Panc1 (cell line): ENCODE data around the gene KDM4B. TPM values are rescaled to one million over a fixed set of nuclear protein-coding genes. Genes with fewer than 3 reads are reported as not detected.

Experiments
- ATAC-seq: fragments of 200-7000 bp; cut with Tn5 transposase; 2 replicates; pipeline ENCODE4 v1.9.1; 2020; ENCODE audit warnings: mild to moderate bottlenecking, moderate library complexity
- BruUV-seq: library from RNA; stranded (reverse); fragments of 400-500 nt; replicated peaks from 2 replicates; lab custom pipeline; 2021; lab: Mats Ljungman, UMichigan
- CTCF ChIA-PET: fragments of 300-600 bp; sonication (Branson Sonifier 250); formaldehyde crosslinking; loops from one replicate; lab custom pipeline; 2022; ENCODE audit warnings: antibody characterized with exemption; lab: Charles Lee
- POLR2A ChIA-PET: fragments of 300-600 bp; sonication (Branson Sonifier 250); formaldehyde crosslinking; loops from one replicate; lab custom pipeline; 2022; ENCODE audit warnings: antibody characterized with exemption; lab: Charles Lee
- DNase-seq: peaks from one replicate; pipeline ENCODE4 v3.0.0-alpha.2; 2010; ENCODE audit warnings: low read depth, low spot score
- H3K27ac ChIP-seq: 2 replicates; pipeline ENCODE4 v1.5.1; 2011; ENCODE audit warnings: mild to moderate bottlenecking, low read length, inconsistent platforms
- H3K27me3 ChIP-seq: fragments of 200-500 bp; sonication (Bioruptor generic); 2 replicates; pipeline ENCODE4 v1.6.0; 2014; ENCODE audit warnings: low read length, inconsistent platforms; ENCODE audit not compliant: control insufficient read depth, insufficient read depth
- H3K36me3 ChIP-seq: fragments of 200-500 bp; sonication (Bioruptor generic); 2 replicates; pipeline ENCODE4 v1.5.1; 2014; ENCODE audit warnings: inconsistent platforms, mild to moderate bottlenecking, low read length, moderate library complexity; ENCODE audit not compliant: control insufficient read depth, insufficient read depth
- H3K4me1 ChIP-seq: 2 replicates; pipeline ENCODE4 v1.5.1; 2011; ENCODE audit warnings: inconsistent platforms, mild to moderate bottlenecking, low read length, moderate library complexity; ENCODE audit not compliant: control insufficient read depth, insufficient read depth
- H3K4me3 ChIP-seq, 2 experiments: 2 replicates each; pipeline ENCODE4 v1.5.1; 2011 to 2012; ENCODE audit warnings: low read depth in 2 of 2, low read length in 2 of 2, mild to moderate bottlenecking in 2 of 2, inconsistent platforms in 1 of 2, moderate library complexity in 1 of 2
- H3K9me3 ChIP-seq: fragments of 200-500 bp; sonication (Bioruptor generic); 2 replicates; pipeline ENCODE4 v1.5.1; 2014; ENCODE audit warnings: low read depth, mild to moderate bottlenecking, inconsistent platforms, low read length, moderate library complexity; ENCODE audit not compliant: control insufficient read depth, insufficient read depth
- CTCF ChIP-seq: fragments of 450-650 bp; IDR thresholded peaks from 2 replicates; pipeline ENCODE4 v1.5.1; 2017; ENCODE audit warnings: mild to moderate bottlenecking
- POLR2AphosphoS5 ChIP-seq: IDR thresholded peaks from 2 replicates; pipeline ENCODE4 v1.6.1; 2012; ENCODE audit warnings: mild to moderate bottlenecking, low read depth, low read length, moderate library complexity
- SIN3A ChIP-seq: IDR thresholded peaks from 2 replicates; pipeline ENCODE4 v1.6.1; 2012; ENCODE audit warnings: low read depth, mild to moderate bottlenecking, low read length, moderate library complexity, borderline replicate concordance; ENCODE audit not compliant: insufficient read depth
- TCF7L2 ChIP-seq: IDR thresholded peaks from 2 replicates; pipeline ENCODE4 v1.6.1; 2011; ENCODE audit warnings: mild to moderate bottlenecking, low read depth, low read length, inconsistent platforms
- in situ Hi-C: cut with HindIII; loops from 2 replicates; pipeline ENCODE4 v1.10.0; 2016; ENCODE audit warnings: low sequenced_read_pairs, low pct_unique_long_range_greater_than_20kb
- intact Hi-C: fragments of 100-400 bp; cut with micrococcal nuclease; formaldehyde crosslinking; loops from one replicate; pipeline ENCODE4 v1.10.0; 2022; ENCODE audit not compliant: unreplicated experiment
- total RNA-seq: library from RNA; stranded (reverse); gene quantifications from one replicate; pipeline ENCODE4 v1.2.1, GENCODE V29; 2021; ENCODE audit not compliant: unreplicated experiment
- TF ChIP-seq, protein P1 (sequence below), 2 experiments: IDR thresholded peaks; 2 replicates each; pipeline ENCODE4 v1.6.1; 2011 to 2012; ENCODE audit warnings: low read depth in 2 of 2, control low read depth in 1 of 2, low read length in 1 of 2, mild to moderate bottlenecking in 1 of 2, moderate library complexity in 1 of 2; ENCODE audit not compliant: insufficient read depth in 1 of 2

Gene KDM4B
- total RNA-seq, 1 experiment from 2014 or later: 18.4 TPM

DNA sequence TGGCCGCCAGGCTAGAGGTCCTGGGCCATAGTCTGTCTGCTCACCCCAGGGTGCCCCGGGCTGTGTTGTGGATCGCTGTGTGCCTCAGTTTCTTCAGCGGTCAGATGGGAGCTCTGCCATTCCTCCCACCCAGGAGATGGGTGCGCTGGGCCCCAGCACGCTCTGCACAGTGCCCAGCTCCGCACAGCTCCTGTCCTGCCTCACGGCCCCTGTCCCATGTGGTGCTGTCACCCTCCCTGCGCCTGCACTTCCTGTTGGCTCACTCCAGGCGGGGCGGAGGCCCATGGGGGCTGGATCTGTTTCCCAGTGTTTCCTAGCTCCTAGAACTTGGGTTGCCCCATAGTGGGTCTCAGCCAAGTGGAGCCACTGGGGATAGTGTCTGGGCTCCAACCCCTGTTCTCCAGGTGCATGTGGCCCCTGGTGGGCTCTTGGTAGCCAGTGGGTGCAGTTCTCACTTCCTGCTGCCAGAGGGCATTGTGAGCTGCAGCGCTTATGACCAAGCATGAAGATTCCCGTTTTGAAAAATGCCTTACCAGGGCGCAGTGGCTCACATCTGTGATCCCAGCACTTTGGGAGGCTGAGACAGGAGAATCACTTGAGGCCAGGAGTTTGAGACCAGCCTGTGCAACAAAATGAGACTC lies 69.8 kb downstream of the KDM4B start:
- peak; percentile 50 for ATAC-seq
- ChIA-PET POLR2A (no interaction called here), CTCF (interaction anchor here (0.5 to 0.6 kb wide), 2 partner anchors 111 to 533 kb away, joined by 5 to 13 read pairs; no protein-coding TSS in a partner anchor)
- Histone ChIP-seq H3K36me3 (no peaks in the 10 kb centered on the region), H3K27me3 (no peaks in the 10 kb centered on the region), H3K27ac (no peak overlapping the region), H3K4me1 (no peaks in the 10 kb centered on the region), H3K9me3 (no peaks in the 10 kb centered on the region), H3K4me3 (no peak overlapping the region)
- no peak for DNase-seq
- in situ Hi-C loops: no loop called here
- BruUV-seq: no TSS peak
- intact Hi-C loops: loop anchor here (10.0 kb wide), 1 partner anchor 64 kb away; no protein-coding TSS in a partner anchor
- TF ChIP-seq TCF7L2 (no peak), CTCF (peak; percentile 73), POLR2AphosphoS5 (no peak), SIN3A (no peak)
- TF ChIP-seq, protein P1, sequence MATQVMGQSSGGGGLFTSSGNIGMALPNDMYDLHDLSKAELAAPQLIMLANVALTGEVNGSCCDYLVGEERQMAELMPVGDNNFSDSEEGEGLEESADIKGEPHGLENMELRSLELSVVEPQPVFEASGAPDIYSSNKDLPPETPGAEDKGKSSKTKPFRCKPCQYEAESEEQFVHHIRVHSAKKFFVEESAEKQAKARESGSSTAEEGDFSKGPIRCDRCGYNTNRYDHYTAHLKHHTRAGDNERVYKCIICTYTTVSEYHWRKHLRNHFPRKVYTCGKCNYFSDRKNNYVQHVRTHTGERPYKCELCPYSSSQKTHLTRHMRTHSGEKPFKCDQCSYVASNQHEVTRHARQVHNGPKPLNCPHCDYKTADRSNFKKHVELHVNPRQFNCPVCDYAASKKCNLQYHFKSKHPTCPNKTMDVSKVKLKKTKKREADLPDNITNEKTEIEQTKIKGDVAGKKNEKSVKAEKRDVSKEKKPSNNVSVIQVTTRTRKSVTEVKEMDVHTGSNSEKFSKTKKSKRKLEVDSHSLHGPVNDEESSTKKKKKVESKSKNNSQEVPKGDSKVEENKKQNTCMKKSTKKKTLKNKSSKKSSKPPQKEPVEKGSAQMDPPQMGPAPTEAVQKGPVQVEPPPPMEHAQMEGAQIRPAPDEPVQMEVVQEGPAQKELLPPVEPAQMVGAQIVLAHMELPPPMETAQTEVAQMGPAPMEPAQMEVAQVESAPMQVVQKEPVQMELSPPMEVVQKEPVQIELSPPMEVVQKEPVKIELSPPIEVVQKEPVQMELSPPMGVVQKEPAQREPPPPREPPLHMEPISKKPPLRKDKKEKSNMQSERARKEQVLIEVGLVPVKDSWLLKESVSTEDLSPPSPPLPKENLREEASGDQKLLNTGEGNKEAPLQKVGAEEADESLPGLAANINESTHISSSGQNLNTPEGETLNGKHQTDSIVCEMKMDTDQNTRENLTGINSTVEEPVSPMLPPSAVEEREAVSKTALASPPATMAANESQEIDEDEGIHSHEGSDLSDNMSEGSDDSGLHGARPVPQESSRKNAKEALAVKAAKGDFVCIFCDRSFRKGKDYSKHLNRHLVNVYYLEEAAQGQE (IDR thresholded peaks at IDR 0.05; ENCODE audit: insufficient read depth in 1 of 2, low read depth in 2 of 2, low read length in 1 of 2): no peak

DNA sequence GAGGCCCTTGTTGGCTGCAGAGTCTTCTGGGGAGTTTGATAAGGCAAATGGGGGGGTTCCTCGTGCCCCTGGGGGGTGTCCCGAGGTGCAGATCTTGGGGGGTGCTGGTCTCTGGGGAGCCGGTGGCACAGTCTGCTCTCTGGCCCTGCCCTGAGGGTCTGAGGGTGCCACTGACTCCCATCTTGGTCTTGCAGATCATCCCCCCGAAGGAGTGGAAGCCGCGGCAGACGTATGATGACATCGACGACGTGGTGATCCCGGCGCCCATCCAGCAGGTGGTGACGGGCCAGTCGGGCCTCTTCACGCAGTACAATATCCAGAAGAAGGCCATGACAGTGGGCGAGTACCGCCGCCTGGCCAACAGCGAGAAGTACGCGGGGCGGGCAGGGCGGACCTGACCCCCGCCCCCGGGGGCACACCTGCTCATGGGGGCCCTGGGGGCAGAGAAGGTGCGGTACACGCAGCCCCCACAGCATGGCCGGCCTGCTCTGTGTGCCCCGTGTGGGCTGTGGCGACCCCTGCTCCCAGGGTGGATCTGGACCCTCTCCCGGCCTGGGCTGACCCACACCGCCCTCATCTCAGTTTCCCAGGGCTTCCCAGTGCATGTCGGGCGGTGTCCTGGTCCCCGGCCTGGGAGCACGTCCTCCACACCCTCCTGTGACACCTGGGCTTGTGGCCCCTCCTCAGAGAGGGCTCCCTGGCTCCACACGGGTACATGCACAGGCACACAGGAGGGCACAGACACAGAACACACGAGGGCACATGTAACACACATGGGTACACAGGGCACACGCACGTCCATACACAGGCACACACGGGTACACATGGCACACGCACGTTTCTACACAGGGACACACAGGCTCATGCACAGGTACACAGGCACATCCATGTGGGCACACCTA lies 71.0 kb downstream of the KDM4B start:
- DNase-seq (no peak), ATAC-seq (no peak)
- H3K4me3 ChIP-seq: no peak overlapping the region
- H3K4me1 ChIP-seq: no peaks in the 10 kb centered on the region
- H3K27me3 ChIP-seq: no peaks in the 10 kb centered on the region
- no peaks in the 10 kb centered on the region for H3K9me3 ChIP-seq
- CTCF ChIA-PET: interaction anchor here (0.6 kb wide), 1 partner anchor 532 kb away, joined by 5 read pairs; no protein-coding TSS in a partner anchor
- H3K27ac ChIP-seq: no peak overlapping the region
- in situ Hi-C loops (no loop called here), intact Hi-C loops (loop anchor here (10.0 kb wide), 1 partner anchor 65 kb away; no protein-coding TSS in a partner anchor)
- H3K36me3 ChIP-seq: no peaks in the 10 kb centered on the region
- TF ChIP-seq CTCF: no peak
- no peak for TF ChIP-seq SIN3A
- no peak for TF ChIP-seq POLR2AphosphoS5
- TF ChIP-seq, protein P1 (IDR thresholded peaks at IDR 0.05; ENCODE audit: insufficient read depth in 1 of 2, low read depth in 2 of 2, low read length in 1 of 2): no peak
- TF ChIP-seq TCF7L2: no peak
- no TSS peak for BruUV-seq
- POLR2A ChIA-PET: no interaction called here
